GM19025 (cell line): ENCODE measurements around the gene PNMT.
"Not testable (repeated sequence)": the region's sequence is repeated elsewhere in the genome, so short reads cannot be mapped to it uniquely, and the experiment has no call there.

Experiments
- ATAC-seq: cut with Tn5 transposase; IDR thresholded peaks from one replicate; pipeline ENCODE4 v1.9.1; 2021; ENCODE audit warnings: mild to moderate bottlenecking, low read depth, moderate library complexity; ENCODE audit not compliant: unreplicated experiment

The PNMT gene

GRCh38 chr17:39704821-39705551 lies 36.7 kb downstream of the PNMT start:
- ATAC-seq: no peak

- ATAC-seq: no peak
These were observed 37.6 kb downstream of the PNMT start for GRCh38 chr17:39705786-39706348.

- no peak for ATAC-seq
These were observed 38.1 kb downstream of the PNMT start for GRCh38 chr17:39706383-39706782.

- ATAC-seq: no peak
These were observed 38.7 kb downstream of the PNMT start for GRCh38 chr17:39706921-39707337.

- ATAC-seq: no peak
These were observed 41.2 kb downstream of the PNMT start for GRCh38 chr17:39709319-39709997.

- ATAC-seq: no peak
These were observed 42.0 kb downstream of the PNMT start for GRCh38 chr17:39709998-39710964.

- not testable (repeated sequence) for ATAC-seq
These were observed 42.8 kb downstream of the PNMT start for GRCh38 chr17:39711071-39711470.

- no peak for ATAC-seq
These were observed 43.6 kb downstream of the PNMT start for GRCh38 chr17:39711851-39712250.

GRCh38 chr17:39714234-39714633 lies 46.0 kb downstream of the PNMT start:
- ATAC-seq: no peak

- ATAC-seq: no peak
These were observed 47.3 kb downstream of the PNMT start for GRCh38 chr17:39715375-39716072.

- no peak for ATAC-seq
These were observed 48.0 kb downstream of the PNMT start for GRCh38 chr17:39716073-39716818.

- ATAC-seq: no peak
These were observed 48.8 kb downstream of the PNMT start for GRCh38 chr17:39716879-39717536.

- no peak for ATAC-seq
These were observed 49.4 kb downstream of the PNMT start for GRCh38 chr17:39717660-39718059.

GRCh38 chr17:39719563-39720355 lies 51.5 kb downstream of the PNMT start:
- ATAC-seq: no peak
